A549 (cell line): ENCODE measurements around the gene RPAIN.

Experiments
- CTCF ChIP-seq: fragments of >200 bp; sonication (Bioruptor Twin); formaldehyde crosslinking; IDR thresholded peaks from 3 replicates; pipeline ENCODE4 v1.5.1; 2016
- NR3C1 ChIP-seq: fragments of >200 bp; sonication (Bioruptor Twin); formaldehyde crosslinking; IDR thresholded peaks from 3 replicates; pipeline ENCODE4 v1.6.1; 2017
- POLR2A ChIP-seq: IDR thresholded peaks from 2 replicates; pipeline ENCODE4 v1.6.1; 2012; ENCODE audit warnings: mild to moderate bottlenecking, low read length
- REST ChIP-seq: fragments of 200-600 bp; sonication (generic); IDR thresholded peaks from 2 replicates; pipeline ENCODE4 v1.6.1; 2016; ENCODE audit warnings: antibody characterized with exemption, mild to moderate bottlenecking, moderate library complexity
- SMC3 ChIP-seq: fragments of >200 bp; sonication (Bioruptor Twin); formaldehyde crosslinking; IDR thresholded peaks from 3 replicates; pipeline ENCODE4 v1.6.1; 2018; ENCODE audit warnings: inconsistent platforms
- SREBF2 ChIP-seq: fragments of 450-650 bp; IDR thresholded peaks from 2 replicates; pipeline ENCODE4 v1.6.1; 2014; ENCODE audit warnings: mild to moderate bottlenecking, moderate library complexity
- TP53 ChIP-seq: fragments of 250-450 bp; sonication (Bioruptor Pico); IDR thresholded peaks from 2 replicates; pipeline ENCODE4 v1.5.0; 2021; ENCODE audit warnings: mild to moderate bottlenecking, moderate library complexity

- TF ChIP-seq CTCF = no peak
- no peak for TF ChIP-seq SREBF2
- no peak for TF ChIP-seq POLR2A
- TF ChIP-seq SMC3 = no peak
- no peak for TF ChIP-seq NR3C1
- no peak for TF ChIP-seq REST
- no peak for TF ChIP-seq TP53 (CRISPR knock-in tag)
Observed at GRCh38 chr17:5422505-5422904, 2.5 kb downstream of the RPAIN start.
